ENCODE results near the gene RFPL4AL1. TPM values are rescaled to one million over a fixed set of nuclear protein-coding genes. Genes with fewer than 3 reads are reported as not detected.
"Not testable (repeated sequence)": the region's sequence is repeated elsewhere in the genome, so short reads cannot be mapped to it uniquely, and the experiment has no call there.

Gene RFPL4AL1
- polyA plus RNA-seq (2013, experiment 1 of 2; ENCODE audit: insufficient read length), result not detected
- polyA plus RNA-seq (2013, experiment 2 of 2; ENCODE audit: insufficient read length), result not detected

DNA sequence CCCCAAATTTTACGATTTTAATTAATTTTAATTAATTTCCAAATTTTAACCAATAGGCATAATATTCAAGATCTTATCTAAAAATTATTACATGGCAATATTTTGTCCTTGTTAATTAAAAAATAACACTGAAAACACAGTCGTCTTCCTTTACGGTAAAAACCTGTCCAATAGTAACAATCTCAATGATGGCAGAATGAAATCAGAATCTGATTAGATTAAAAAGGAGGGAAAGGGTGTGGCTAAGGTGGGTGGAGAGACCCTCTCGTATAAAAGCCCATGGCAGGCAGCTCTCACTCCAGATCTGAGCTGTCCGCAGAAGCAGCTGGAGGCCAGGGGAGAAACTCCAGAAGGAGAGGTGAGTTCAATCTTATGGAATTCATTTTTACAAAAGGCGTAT lies at the start of gene RFPL4AL1:
TSS of gene RFPL4AL1 (plus strand) at position 301 of the 400 bp plus-strand sequence. CDS start 2,687 bp downstream, outside the sequence.
- DNase-seq, result not testable (repeated sequence)

- DNase-seq, result no peak
These were observed 48.6 kb upstream of the RFPL4AL1 start for GRCh38 chr19:55720214-55720746.

DNA sequence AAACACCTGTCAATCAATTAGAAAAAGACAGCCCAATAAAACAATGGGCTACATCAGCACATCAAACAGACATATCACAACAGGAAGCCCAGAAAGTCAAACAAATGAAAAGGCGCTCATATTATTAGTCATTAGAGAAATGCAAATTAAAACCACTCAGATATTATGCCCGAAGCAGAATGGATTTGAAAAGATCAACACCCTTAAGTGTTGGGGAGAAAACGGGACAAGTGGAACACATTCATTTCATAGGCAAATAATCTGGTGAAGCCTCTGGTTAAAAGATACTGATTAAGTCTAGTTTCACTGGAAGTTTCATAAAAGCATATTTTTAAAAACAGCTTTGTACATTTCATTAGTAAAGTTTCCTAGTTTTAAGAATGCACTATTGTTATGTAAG lies 48.1 kb upstream of the RFPL4AL1 start:
- no peak for DNase-seq

DNA sequence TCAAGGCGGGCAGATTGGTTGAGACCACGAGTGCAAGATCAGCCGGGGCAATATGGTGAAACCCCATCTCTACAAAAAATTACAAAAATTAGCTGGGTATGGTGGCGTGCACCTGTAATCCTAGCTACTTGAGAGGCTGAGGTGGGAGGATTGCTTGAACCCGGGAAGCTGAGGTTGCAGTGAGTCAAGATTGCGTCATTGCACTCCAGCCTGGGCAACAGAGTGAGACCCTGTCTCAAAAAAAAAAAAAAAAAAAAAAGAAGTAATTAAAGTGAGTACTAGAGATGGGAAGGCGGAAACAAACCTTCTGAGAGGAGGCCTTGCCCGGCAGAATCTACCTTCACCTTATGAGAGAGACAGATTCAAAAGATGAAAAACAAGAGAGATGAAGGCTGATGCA lies 45.4 kb upstream of the RFPL4AL1 start:
- DNase-seq, result no peak

DNA sequence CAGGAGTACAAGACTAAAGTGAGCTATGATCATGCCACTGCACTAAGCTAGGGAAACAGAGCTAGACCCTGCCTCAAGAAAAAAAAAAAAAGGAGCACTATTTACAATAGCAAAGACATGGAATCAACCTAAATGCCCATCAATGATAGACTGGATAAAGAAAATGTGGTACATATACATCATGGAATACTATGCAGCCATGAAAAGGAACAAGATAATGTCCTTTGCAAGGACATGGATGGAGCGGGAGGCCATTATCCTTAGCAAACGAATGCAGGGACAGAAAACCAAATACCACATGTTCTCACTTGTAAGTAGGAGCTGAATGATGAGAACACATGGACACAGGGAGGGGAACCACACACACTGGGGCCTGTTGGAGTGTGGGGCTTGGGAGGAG lies 38.5 kb upstream of the RFPL4AL1 start:
- not testable (repeated sequence) for DNase-seq

DNA sequence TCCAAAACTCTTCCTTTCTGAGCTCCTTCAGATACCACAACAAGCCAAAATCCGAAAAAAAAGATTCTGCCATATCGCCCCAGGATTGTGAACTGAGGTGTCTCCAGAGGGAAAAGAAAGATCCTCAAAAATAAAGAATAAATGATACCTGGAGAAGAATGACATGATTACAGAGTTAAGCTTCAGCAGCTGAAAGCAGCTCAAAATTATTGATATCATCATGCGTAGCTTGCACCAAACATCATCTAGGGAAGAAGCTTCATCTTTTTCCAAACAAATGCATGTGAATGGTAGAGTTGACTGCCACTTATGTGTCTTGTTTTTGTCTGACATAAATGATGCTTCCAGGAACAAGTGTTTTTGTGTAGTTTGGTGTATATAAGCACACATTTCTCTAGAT lies 30.6 kb upstream of the RFPL4AL1 start, which contains the start of gene NLRP9:
TSS of gene NLRP9 (minus strand) at position 101 of the 400 bp plus-strand sequence. CDS start at position 73, 28 bp downstream.
- no peak for DNase-seq

- DNase-seq, result no peak
These were observed 18.2 kb upstream of the RFPL4AL1 start for GRCh38 chr19:55750715-55751114.

GRCh38 chr19:55753401-55753800 lies 15.5 kb upstream of the RFPL4AL1 start:
- no peak for DNase-seq

GRCh38 chr19:55756808-55757207 lies 12.1 kb upstream of the RFPL4AL1 start:
- DNase-seq, result not testable (repeated sequence)

- DNase-seq, result not testable (repeated sequence)
These were observed 10.1 kb upstream of the RFPL4AL1 start, which contains the start of gene RFPL4A for GRCh38 chr19:55758797-55759196. TSS of gene RFPL4A (plus strand) at chr19:55759097. CDS start at chr19:55761801, 2,704 bp downstream.

- DNase-seq, result no peak
These were observed 2.5 kb upstream of the RFPL4AL1 start for GRCh38 chr19:55766466-55766865.

- DNase-seq, result not testable (repeated sequence)
These were observed 714 bp downstream of the RFPL4AL1 start for GRCh38 chr19:55769632-55770031.

DNA sequence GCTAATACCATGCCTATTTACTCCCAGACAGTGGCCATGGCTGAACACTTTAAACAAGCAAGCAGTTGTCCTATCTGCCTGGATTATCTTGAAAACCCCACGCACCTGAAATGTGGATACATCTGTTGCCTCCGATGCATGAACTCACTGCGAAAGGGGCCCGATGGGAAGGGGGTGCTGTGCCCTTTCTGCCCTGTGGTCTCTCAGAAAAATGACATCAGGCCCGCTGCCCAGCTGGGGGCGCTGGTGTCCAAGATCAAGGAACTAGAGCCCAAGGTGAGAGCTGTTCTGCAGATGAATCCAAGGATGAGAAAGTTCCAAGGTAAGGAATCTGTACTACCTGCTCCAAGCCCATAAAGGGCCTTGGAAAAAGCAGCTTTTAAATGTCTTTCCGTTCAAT lies 8.6 kb downstream of the RFPL4AL1 start:
- DNase-seq, result no peak

DNA sequence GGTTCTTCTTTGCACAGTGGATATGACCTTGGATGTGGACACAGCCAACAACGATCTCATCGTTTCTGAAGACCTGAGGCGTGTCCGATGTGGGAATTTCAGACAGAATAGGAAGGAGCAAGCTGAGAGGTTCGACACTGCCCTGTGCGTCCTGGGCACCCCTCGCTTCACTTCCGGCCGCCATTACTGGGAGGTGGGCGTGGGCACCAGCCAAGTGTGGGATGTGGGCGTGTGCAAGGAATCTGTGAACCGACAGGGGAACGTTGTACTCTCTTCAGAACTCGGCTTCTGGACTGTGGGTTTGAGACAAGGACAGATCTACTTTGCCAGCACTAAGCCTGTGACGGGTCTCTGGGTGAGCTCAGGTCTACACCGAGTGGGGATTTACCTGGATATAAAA lies 9.4 kb downstream of the RFPL4AL1 start:
- DNase-seq, result no peak

DNA sequence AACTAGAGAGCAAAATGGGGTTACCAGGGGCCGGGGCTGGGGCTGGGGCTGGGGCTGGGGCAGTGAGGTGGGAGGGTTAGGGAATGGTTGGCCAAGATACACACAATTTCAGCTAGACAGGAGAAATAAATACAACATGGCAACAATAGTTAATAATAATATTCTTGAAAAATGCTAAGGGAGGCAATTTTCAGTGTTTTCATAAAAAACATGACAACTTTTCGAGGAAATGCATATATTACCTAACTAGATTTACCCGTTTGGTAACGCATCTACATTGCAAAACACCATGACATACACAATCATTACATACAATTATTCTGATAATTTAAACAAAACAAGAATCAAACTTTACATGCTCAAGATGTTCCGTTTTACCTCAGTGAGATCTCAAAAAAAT lies 12.2 kb downstream of the RFPL4AL1 start:
- no peak for DNase-seq

GRCh38 chr19:55795021-55795420 lies 26.1 kb downstream of the RFPL4AL1 start:
- DNase-seq, result no peak

- DNase-seq, result no peak
These were observed 32.5 kb downstream of the RFPL4AL1 start for GRCh38 chr19:55801416-55801815.

GRCh38 chr19:55802281-55802680 lies 33.4 kb downstream of the RFPL4AL1 start:
- DNase-seq, result no peak

- peak; percentile 16 for DNase-seq
These were observed 40.6 kb downstream of the RFPL4AL1 start for GRCh38 chr19:55809381-55810058.

GRCh38 chr19:55811340-55811739 lies 42.4 kb downstream of the RFPL4AL1 start:
- DNase-seq, result no peak

DNA sequence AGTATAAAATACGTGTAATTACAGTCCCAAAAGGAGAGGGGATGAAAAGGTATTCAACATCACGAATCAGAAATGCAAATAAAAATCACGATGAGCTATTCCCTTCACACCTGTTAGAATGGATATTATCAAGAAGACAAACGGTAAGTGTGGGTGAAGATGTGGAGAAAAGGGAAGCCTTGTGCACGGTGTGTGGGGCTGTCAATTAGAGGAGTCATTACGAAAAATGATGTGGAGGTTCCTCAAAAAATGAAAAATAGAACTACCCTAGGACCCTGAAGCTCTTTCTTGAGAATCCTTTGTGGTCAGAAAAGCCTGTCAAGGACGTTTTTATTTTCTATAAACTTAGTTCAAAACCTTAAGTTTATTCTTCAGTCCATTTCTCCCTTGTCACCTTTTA lies 43.5 kb downstream of the RFPL4AL1 start:
- DNase-seq, result no peak

GRCh38 chr19:55813906-55814305 lies 45.0 kb downstream of the RFPL4AL1 start:
- DNase-seq, result no peak

- no peak for DNase-seq
These were observed 51.1 kb downstream of the RFPL4AL1 start for GRCh38 chr19:55820037-55820436.

Measured in fibroblast of skin of back (primary cell).